ENCODE measurements around the gene CHST6.

GRCh38 chr16:75429621-75430403 is 65.4 kb downstream of the CHST6 start:
- no peak for TF ChIP-seq CTCF (IDR thresholded peaks at IDR 0.05; ENCODE audit: borderline replicate concordance, extremely low read depth, low read length, poor library complexity, severe bottlenecking)
- no peak for TF ChIP-seq EZH2 (IDR thresholded peaks at IDR 0.05; ENCODE audit: borderline replicate concordance, low read depth, low read length, severe bottlenecking)

Data from DND-41 (cell line).